Stimulated activated CD8-positive, alpha-beta memory T cell treated with anti-CD3 and anti-CD28 coated beads, Interleukin-15, amount 100 ng/mL, for 48 hours (primary cell): ENCODE measurements around the gene MACO1.
A peak's percentile ranks its signal among the peaks of the same experiment; 100 is the strongest.
"Not testable (repeated sequence)": the region's sequence is repeated elsewhere in the genome, so short reads cannot be mapped to it uniquely, and the experiment has no call there.

Source experiments
- DNase-seq, 2 donors: peaks; one replicate each; pipeline ENCODE4 v3.0.0-alpha.2; 2020; ENCODE audit warnings: low read depth in 2 of 2

Gene MACO1

DNA sequence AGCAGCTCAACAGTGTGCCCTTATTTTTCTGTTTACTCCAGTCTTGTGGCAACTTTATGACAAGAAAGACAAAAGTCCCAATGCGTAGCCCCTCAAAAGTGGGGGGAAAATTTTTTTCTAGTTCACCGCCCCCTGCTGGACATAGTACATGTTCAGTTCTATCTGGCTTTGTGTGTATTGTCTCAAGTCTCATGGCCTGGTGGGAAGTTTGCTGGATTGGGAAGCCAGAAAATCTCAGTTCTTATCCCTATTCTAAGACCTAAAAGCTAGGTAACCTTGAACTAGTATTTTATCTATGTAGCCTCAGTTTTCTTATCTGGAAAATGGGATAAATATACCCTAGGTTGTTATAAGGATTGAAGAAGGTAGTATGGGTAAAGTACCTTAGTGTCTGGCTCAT lies 56.9 kb downstream of the MACO1 start:
- no peak for DNase-seq

DNA sequence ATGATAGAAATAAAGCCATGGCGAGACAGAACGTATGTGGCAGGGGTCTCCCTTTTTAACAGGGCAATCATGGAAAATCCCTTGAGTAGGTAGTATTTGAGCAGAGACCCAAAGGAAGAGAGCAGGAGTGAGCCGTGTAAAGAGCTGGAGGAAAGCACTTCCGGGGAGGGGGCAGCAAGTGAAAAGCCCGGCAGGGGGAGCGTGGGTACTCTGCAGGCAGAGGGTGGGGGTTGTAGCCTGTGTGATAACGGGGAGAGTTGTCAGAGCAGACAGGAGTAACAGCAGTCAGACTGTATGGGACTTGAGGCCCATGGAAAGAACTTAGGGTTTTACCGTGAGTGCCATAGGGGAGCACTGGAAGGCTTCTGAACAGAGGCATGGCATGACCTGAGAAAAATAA lies 61.6 kb downstream of the MACO1 start:
- DNase-seq = no peak

DNA sequence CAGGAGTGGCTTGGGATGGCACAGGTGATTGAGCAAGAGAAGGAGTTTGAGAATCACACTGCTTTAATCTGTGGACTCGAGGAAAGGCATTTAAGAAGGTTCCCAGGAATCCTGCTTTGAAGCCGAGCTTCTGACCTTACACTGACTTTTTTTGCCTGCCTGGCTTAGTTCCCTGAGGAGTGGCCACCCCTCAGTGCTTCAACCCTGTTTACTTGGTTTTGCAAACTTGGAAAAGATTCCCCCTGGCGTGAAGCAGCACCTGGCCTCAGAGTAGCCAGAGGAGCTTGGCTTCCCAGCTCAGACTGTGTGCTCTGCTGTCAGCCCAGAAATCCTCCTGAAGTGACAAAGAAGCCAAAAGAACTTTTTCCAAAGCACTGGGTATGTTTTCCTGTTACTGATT lies 64.3 kb downstream of the MACO1 start:
- no peak for DNase-seq

DNA sequence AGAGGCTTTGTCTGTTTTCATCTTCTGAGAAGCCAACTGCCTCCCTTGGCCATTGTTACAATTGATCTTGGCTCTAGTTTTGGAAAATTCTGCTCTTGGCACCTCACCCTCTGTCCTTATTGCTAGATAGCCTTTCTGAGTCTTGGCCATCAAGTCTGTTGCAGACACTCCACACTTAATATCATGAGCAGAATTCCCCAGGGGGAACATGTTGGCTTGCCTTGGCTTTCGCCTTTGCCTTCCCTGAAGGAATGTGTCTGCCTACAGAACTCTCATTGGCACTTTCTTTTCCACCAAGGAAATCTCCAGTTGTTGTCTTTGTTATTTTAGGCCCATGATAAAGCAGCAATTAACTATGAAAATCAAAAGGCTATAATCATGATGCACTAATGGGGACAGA lies 70.0 kb downstream of the MACO1 start:
- no peak for DNase-seq

DNA sequence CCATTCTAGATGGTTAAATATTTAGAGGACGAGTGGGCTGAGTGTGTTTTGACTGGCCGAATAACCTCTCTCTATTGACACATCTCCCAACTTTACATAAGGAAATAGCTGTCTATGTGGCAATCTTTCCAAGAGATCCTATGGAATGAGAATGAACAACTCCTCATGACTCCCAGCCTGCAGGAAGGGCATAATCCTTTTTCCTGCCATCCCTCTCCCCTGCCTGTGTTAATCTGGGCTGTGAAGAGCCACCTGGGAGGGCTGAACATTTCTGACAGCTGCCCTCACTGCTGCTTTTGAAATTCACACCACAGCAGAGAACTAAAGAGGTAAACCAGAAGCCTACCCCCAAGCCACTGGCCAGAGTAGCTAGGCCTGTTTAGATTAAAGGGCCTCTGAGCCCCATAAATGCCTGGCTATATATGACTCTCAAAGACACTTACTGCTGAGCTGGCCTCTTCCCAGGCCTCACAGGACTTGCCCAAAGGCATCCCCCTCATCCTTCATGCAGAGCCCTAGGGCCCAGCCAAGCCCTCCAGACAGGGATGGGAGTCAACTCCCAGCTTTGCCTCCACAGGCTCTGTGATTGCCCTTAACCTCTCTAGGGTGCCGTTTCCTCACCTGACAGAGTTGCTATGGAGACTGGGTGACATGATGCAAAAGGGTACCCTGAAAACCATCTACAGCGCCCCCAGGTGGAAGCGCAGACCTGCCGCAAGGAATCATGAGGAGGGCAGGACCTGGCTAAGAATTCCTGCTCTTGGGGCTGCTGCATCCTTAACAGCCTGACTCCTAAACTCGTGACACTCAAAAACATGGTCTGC lies 70.8 kb downstream of the MACO1 start:
- DNase-seq = no peak

DNA sequence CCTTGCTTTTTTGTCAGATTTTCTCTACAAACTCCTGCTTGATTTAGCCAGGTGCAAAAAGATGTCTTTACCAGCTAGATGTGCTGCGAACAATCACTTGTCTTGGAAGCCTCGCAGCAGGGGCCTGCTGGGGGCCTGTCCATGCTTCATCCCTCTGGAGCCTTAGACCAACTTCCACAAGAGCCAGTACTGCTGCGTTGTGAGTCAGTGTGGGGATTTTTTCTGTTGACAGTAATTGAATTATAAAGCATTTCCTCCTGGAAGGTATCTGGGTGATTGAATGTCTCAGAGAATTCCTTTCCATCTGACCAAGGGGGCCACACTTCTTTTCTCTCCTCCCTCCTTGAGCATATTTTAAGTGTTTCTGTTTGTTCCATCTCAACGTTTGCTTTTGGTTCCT lies 72.3 kb downstream of the MACO1 start:
- no peak for DNase-seq

DNA sequence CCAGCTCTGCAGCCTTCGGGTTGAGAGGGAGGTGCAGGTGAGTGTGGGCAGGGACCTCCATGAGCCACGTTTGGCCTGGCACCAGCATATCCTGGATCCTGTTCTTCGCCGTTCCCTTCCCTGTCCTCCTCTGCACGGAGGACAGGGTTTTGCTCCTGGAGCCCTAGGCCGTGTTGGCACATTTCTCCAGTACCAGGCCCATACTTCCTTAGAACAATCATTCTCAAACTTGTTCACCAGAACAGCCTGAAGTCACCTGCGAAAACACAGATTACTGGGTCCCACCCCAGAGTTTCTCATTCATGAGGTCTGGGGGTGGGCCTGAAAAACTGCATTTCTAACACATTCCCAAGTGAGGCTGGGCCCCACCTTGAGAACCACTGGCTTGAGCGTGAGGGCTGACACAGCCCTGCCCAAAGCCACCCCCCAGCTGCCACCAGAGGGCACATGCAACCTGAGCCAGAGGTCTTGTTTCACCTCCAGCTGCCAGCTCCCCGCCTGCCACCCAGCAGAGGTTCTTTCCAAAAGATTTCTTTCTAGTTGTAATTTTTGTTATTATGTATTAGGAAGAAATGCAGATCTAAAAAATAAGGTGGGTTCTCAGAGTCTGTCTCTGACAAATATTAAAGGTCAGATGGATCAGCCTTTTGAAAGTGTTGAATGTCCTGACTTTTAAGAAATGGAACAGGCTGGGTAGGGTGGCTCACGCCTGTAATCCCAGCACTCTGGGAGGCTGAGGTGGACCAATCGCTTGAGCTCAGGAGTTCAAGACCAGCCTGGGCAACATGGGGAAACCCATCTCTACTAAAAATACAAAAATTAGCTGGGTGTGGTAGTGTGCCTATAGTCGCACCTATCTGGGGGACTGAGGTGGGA lies 73.1 kb downstream of the MACO1 start:
- peak; percentile 25 to 30 for DNase-seq

DNA sequence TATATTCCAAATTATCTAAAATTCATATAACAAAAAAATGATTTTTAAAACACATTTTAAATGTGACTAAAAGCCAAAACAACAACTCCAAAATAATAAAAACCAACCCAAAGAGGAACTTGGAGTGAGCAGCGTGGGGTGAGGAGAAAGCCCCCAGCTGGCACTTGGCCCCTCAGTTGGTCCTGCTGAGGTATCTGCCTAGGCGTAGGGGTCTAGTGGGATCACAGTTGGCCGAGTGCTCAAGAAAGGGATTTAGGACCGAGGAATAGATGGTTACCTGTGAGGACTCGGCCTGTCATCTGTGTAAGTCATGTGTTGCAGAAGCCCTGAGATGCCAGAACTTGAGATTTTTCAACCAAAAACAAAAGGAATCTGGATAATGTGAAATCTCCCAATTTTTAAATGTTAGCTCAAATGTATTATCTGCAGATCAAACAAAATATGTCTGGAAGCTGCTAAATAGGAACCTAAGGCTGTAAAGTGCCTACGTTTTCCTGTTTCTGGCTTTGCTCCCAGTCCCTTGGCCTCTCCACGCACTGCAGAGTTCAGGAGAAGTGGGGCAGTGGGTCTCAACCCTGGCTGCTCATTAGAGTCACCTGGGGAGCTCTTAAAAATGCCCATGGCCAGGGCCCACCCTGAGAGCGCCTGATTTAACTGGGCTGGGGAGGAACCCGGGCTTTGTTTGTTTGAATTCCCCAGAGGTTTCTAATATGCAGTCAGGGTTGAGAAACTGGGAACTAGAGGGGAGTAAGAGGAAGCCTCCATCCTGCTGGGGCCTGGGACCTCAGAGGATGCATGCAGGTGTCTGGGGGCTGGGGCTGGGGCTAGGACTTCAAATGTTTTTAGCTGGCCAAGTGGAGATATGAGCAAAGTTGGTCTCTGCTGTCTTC lies 74.3 kb downstream of the MACO1 start:
- DNase-seq = no peak

DNA sequence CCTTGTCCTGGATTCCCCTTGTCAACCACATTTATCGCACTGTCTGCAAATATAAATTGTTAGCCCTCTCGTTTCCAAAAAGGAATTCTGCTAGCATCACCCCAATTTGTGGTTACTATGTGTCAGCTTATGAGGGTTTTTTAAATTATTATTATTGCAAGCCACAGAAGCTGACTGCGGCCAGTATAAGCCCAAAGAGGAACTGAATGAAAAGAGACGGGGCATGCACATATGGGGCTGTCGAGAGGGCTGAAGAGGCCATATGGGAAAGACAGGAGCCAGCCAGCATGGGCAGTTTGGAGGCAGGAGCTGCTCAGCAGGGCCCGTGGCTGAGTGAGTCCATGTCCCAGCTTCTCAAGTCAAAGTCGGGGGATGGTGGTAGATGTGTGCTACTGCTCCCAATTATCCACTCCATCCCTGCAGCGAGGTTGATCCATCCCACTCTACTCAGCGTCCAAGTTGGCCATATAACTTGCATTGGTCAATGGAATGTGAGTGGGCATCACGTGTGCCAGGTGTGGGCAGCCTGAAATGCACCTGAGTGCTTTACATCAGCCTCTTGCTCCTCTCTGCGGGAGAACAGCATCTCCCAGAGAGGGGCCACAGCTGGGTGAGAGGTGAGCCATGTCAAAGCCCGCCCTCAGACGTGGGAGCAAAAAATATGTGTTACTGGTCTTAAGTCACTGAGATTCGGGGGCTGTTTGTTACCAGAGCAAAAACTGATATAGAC lies 75.1 kb downstream of the MACO1 start:
- DNase-seq = no peak

DNA sequence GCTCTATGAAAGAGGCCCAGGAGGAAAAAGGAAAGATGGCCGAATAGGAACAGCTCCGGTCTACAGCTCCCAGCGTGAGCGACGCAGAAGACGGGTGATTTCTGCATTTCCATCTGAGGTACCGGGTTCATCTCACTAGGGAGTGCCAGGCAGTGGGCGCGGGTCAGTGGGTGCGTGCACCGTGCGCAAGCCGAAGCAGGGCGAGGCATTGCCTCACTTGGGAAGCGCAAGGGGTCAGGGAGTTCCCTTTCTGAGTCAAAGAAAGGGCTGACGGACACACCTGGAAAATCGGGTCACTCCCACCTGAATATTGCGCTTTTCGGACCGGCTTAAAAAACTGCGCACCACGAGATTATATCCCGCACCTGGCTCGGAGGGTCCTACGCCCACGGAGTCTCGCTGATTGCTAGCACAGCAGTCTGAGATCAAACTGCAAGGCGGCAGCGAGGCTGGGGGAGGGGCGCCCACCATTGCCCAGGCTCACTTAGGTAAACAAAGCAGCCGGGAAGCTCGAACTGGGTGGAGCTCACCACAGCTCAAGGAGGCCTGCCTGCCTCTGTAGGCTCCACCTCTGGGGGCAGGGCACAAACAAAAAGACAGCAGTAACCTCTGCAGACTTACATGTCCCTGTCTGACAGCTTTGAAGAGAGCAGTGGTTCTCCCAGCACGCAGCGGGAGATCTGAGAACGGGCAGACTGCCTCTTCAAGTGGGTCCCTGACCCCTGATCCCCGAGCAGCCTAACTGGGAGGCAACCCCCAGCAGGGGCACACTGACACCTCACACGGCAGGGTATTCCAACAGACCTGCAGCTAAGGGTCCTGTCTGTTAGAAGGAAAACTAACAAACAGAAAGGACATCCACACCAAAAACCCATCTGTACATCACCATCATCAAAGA lies 76.1 kb downstream of the MACO1 start:
- not testable (repeated sequence) for DNase-seq

DNA sequence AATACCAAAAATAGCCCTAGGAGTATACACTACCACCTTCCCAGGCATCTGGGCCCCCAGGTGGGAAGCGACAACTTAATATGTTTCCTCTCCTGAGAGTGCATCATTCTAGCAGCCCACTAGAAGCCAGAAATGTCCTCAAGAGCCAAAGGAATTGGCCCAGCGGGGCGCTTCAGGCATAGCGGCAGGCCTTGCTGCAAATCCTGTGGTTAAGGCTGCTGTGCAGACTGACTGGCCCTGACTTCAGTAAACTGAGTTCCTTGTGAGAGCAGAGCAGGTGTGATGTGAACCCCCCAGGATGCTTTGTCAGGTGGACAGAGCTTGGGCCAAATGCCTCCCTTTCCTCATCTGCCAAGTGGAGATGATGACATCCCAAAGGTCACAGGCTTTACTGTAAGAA lies 83.0 kb downstream of the MACO1 start:
- DNase-seq = no peak

DNA sequence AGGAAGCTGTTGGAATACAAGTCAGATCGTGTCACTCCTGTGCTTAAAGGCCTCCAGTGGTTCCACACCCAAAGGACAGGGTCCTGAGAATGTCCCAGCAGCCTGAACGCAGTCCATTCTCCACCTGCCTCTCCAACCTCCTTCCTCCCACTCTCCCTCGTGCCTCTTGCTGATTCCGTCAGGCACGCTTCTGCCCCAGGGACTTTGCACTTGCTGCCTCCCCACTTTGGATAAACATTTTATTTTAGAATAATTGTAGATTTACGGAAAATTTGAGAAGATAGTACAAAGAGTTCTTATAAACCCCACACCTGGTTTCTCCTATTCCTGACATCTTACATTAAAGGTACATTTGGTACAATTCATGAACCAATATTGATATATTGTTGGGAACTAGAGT lies 84.3 kb downstream of the MACO1 start:
- DNase-seq = no peak

DNA sequence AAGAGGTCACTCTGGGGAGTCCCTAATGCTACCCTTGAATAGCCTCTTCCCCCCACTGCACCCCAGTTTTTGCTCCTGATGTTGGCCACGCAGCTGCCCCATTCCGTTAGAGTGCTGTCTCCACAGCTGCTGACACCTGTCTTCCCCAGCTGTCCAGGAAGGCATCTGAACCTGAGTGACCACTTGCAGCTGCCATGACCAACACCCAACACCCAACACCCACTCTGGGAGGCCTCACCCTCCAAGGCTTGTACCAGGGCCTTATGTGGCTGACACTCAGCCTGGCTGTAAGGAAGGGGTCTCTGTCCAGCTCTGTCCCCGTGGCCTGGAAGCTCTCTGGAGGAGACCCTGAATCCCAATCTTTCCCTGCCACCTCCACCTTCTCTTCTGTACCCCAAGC lies 86.0 kb downstream of the MACO1 start:
- no peak for DNase-seq

DNA sequence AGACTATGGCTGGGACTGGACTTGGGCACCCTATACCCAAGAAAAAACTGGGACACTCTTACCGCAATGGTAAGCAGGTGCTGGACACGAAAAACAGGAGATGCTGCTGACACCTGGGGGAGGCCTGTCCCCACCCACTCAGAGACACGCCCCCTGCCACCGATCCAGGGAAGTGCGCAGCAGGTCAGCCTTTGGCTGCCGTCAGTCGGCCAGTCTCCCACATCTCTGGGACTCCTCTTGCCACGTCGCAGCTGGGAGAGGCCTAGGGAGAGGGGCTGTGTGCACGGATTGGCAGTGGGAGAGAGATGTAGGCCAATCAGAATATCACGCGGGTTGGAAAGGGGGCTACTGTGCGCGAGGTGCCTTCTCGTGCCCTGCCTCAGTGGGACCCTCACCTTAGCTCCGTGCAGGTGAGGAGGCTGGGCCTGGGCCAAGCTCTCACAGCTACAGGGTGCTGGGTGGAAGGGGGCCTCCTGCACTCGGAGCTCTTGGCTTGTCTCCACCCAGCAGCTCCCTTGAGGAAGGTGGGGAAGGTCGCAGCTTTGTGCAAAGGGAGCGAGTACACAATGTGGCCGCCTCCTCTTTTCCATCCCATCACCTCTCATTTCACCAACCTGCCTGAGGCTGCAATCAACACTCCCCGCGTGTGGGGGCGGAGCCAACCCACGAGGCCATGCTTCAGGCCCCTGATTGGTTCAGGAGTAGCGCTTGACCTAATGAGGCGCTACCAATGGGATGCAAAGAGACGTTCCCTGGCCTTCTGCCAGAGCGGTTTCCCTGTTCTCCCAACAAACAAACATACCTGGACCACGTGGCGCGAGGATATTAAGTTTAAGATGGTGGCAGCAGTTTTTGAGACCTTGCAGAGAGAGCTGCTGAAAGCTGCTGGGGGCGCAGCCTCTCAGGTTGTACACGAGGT lies 87.0 kb downstream of the MACO1 start:
- no peak for DNase-seq

DNA sequence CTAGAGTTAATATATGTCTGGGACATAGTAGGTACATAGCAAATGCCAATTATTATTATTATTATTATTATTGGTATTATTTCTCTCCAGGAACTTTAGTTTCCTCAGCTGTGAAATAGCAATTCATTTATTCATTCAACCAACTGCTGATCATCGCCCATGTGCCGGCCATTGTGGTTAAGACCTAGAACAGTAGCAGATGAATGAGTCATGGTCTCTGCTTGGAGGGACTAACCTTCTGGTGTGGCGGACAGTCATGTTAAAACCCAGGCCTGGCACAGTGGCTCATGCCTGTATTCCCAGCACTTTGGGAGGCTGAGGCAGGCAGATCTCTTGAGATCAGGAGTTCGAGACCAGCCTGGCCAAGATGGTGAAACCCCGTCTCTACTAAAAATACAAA lies 88.9 kb downstream of the MACO1 start:
- no peak for DNase-seq

DNA sequence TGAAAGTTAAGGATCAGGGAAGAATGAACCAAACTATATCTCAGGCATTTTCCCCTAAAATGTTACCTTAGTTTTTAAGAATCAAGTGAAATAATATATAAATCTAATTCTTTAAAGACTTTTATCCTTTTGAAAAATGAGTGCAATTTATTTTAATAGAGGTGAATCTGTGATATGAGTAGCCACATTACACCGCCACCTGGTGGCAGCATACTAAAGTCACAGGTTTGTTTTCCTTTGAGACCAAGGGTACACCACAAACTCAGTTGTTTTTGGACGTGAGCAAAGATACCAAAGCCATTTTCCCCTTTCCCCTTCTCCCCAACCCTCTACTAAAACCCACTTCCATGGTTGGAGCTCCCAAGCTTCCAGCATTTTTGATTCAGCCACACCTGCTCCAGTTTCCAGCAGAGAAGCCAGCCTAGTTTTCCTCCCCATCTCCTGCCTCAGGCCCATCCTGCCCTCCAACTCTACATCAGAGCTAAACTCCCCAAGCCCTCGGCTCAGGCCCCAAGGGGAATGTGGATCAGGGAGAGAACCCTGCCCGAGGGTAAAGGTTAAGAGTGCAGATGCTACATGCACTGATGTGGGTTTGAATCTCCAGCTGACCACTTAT lies 89.9 kb downstream of the MACO1 start:
- DNase-seq = peak; percentile 30 to 42

DNA sequence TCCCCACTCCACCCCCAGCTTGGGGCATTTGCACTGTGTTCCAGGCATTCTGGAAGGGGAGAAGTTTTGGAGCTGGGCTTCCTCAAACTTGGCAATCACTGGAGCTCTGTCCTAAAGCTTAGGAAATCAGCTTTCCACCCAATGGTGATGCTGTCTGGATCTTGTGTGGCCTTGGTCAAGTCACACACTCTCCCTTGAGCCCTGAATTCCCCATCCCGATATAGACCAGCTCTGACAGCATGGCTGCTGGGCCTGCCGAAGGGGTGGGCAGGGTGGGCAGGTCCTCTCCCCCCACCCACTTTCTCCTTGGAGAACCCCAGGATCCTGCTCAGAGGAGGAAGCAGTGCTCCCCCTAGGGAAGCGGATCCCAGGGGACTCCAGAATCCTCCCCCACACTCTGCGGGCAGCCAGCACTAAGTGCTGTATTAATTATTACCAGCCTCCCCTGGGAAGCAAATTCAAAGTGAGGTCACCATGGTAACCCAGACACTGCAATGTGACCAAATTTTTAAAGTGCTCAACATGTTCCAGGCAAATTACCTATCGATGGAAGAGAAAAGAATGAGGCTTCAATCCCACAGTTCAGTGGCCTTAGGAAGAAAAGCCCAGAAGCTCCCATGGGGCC lies 91.4 kb downstream of the MACO1 start:
- DNase-seq = no peak

DNA sequence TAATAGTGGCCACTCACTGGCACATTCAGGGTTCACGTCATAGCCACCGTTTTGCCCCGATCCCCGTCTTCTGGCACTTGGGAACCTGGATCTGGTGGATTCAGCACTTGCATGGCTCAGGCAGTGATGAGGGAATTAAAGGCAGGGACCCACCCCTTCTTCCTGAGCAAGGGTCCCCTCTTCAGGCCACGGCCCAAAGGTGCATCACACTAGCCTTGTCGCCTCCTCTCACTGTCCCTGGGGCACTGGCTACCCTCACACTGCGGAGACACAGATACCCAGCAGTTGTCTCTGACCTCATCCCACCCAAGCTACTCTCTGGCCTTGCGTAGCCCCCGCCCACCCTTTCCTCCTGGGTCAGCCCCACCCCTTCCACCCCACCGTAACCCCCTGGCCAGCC lies 92.8 kb downstream of the MACO1 start:
- no peak for DNase-seq
